HepG2 (cell line): ENCODE measurements around the gene CTNNA2. TPM values are rescaled to one million over a fixed set of nuclear protein-coding genes. Genes with fewer than 3 reads are reported as not detected.

ENCODE experiments used
- ATAC-seq: fragments of 200-7000 bp; cut with Tn5 transposase; 3 replicates; pipeline ENCODE4 v1.9.1; 2020; ENCODE audit warnings: mild to moderate bottlenecking, moderate library complexity
- BruUV-seq: library from RNA; stranded (reverse); fragments of 400-500 nt; replicated peaks from 2 replicates; lab custom pipeline; 2021; lab: Mats Ljungman, UMichigan
- CTCF ChIA-PET: fragments of 300-600 bp; formaldehyde crosslinking; extraction: SDS; loops from one replicate; lab custom pipeline; 2021; ENCODE audit warnings: low total read pairs, inconsistent platforms, low intra/inter-chr PET ratio; lab: Yijun Ruan, JAX
- POLR2A ChIA-PET: fragments of 350-600 bp; sonication (Branson Sonifier 250); formaldehyde crosslinking; loops from one replicate; lab custom pipeline; 2020; ENCODE audit warnings: antibody characterized with exemption, inconsistent platforms; lab: Yijun Ruan, JAX
- DNase-seq: peaks from one replicate; pipeline ENCODE4 v3.0.0-alpha.2; 2015; ENCODE audit warnings: low spot score
- FAIRE-seq: peaks from 3 replicates; lab custom pipeline; 2011; peaks lifted over from hg19 to GRCh38; lab: Jason Lieb, UNC
- H2AFZ ChIP-seq: one replicate; pipeline ENCODE4 v1.6.1; 2011; ENCODE audit warnings: low read length, inconsistent platforms
- H3K27ac ChIP-seq: fragments of 300-600 bp; 3 replicates; pipeline ENCODE4 v1.8.0; 2011; ENCODE audit warnings: mixed run types, mild to moderate bottlenecking, mixed read lengths, low read length, inconsistent platforms; ENCODE audit not compliant: insufficient read depth; ENCODE audit errors: extremely low read length
- H3K27me3 ChIP-seq, 2 experiments: fragments of 200-600 bp in 1 of 2; 2 replicates in 1 of 2; 3 replicates in 1 of 2; pipeline versions ENCODE4 v1.6.0 to v1.8.0; 2011; ENCODE audit warnings: low read length in 2 of 2, mild to moderate bottlenecking in 2 of 2, moderate library complexity in 2 of 2, inconsistent platforms in 1 of 2; ENCODE audit not compliant: insufficient read depth in 2 of 2, control insufficient read depth in 1 of 2
- H3K36me3 ChIP-seq, 2 experiments: fragments of 200-600 bp in 1 of 2; replicated peaks in 1 of 2; 2 replicates in 1 of 2; 3 replicates in 1 of 2; pipeline versions ENCODE4 v1.5.1 to v1.8.0; 2011; ENCODE audit warnings: low read length in 2 of 2, inconsistent platforms in 1 of 2; ENCODE audit not compliant: insufficient read depth in 2 of 2, control insufficient read depth in 1 of 2
- H3K4me1 ChIP-seq: 2 replicates; pipeline ENCODE4 v1.5.1; 2012; ENCODE audit warnings: low read length, inconsistent platforms; ENCODE audit not compliant: insufficient read depth
- H3K4me2 ChIP-seq: 2 replicates; pipeline ENCODE4 v1.6.0; 2011; ENCODE audit warnings: low read depth, low read length, inconsistent platforms
- H3K4me3 ChIP-seq, 3 experiments: fragments of 200-600 bp in 1 of 3; sonication (generic), shearing (Covaris generic) in 1 of 3; replicated peaks in 1 of 3; 2 replicates each; pipeline ENCODE4 v1.5.1; 2011 to 2016; ENCODE audit warnings: low read length in 3 of 3, inconsistent platforms in 2 of 3, low read depth in 2 of 3, mild to moderate bottlenecking in 2 of 3, control low read depth in 1 of 3, mixed read lengths in 1 of 3; ENCODE audit not compliant: insufficient read depth in 1 of 3
- H3K79me2 ChIP-seq: one replicate; pipeline ENCODE4 v1.6.1; 2011; ENCODE audit warnings: low read length, inconsistent platforms; ENCODE audit not compliant: insufficient read depth
- H3K9ac ChIP-seq: 2 replicates; pipeline ENCODE4 v1.6.0; 2011; ENCODE audit warnings: mild to moderate bottlenecking, low read depth, low read length, inconsistent platforms; ENCODE audit not compliant: insufficient read depth
- H3K9me3 ChIP-seq: 2 replicates; pipeline ENCODE4 v1.5.1; 2012; ENCODE audit warnings: mild to moderate bottlenecking, low read length
- H4K20me1 ChIP-seq: 2 replicates; pipeline ENCODE4 v1.6.0; 2011; ENCODE audit warnings: inconsistent platforms, mild to moderate bottlenecking, low read length, moderate library complexity; ENCODE audit not compliant: insufficient read depth
- AFF4 ChIP-seq: sonication (generic); formaldehyde crosslinking; IDR thresholded peaks from 2 replicates; pipeline ENCODE4 v1.4.0; 2020; ENCODE audit warnings: missing genetic modification reagents
- BATF2 ChIP-seq: sonication (generic); formaldehyde crosslinking; IDR thresholded peaks from 2 replicates; pipeline ENCODE4 v1.8.0; 2022; ENCODE audit warnings: mild to moderate bottlenecking, missing genetic modification reagents, moderate library complexity
- CEBPG ChIP-seq: IDR thresholded peaks from 2 replicates; pipeline ENCODE4 v1.6.1; 2016
- NAIF1 ChIP-seq: sonication (generic); formaldehyde crosslinking; IDR thresholded peaks from 2 replicates; pipeline ENCODE4 v1.5.0; 2020; ENCODE audit warnings: mild to moderate bottlenecking, missing genetic modification reagents, borderline replicate concordance
- RNF2 ChIP-seq: fragments of 450-650 bp; conservative IDR thresholded peaks from 2 replicates; pipeline ENCODE4 v1.6.1; 2016; ENCODE audit warnings: low read depth
- ZNF33B ChIP-seq: sonication (generic); formaldehyde crosslinking; IDR thresholded peaks from 2 replicates; pipeline ENCODE4 v1.5.1; 2020; ENCODE audit warnings: mild to moderate bottlenecking, missing genetic modification reagents
- WGBS: methylation state at CpG from one replicate; pipeline ENCODE4 v1.1.6; 2017; ENCODE audit warnings: low lambda C conversion rate; 5-methylcytosine and 5-hydroxymethylcytosine counted together
- in situ Hi-C: cut with HindIII; loops from 2 replicates; pipeline ENCODE4 v1.10.0; 2017; ENCODE audit warnings: low pct_unique_long_range_greater_than_20kb; ENCODE audit not compliant: extremely low pct_ligation_motif_present
- intact Hi-C: fragments of 100-400 bp; cut with micrococcal nuclease; formaldehyde crosslinking; loops from one replicate; pipeline ENCODE4 v1.10.0; 2022; ENCODE audit not compliant: unreplicated experiment
- polyA plus RNA-seq, 8 experiments: library from polyadenylated mRNA; depleted of rRNA in 3 of 8; stranded (reverse) in 7 of 8; unstranded in 1 of 8; fragments of >200 nt; fragmentation: Illumina TruSeq in 4 of 8; extraction: Trizol in 4 of 8; gene quantifications; 2 replicates each; pipeline versions ENCODE4 v1.2.1 to v1.2.3, GENCODE V29; 2011 to 2016; ENCODE audit warnings: low read depth in 4 of 8, missing spikeins in 1 of 8, mixed read lengths in 1 of 8; ENCODE audit not compliant: insufficient read depth in 1 of 8
- total RNA-seq, 5 experiments: library from RNA; depleted of rRNA; stranded (reverse); fragments of >200 nt; fragmentation: Illumina TruSeq; extraction: Trizol; gene quantifications; 2 replicates each; pipeline ENCODE4 v1.2.3, GENCODE V29; 2016; ENCODE audit warnings: low read depth in 1 of 5
- TF ChIP-seq, protein P1 (sequence below): IDR thresholded peaks from 2 replicates; pipeline ENCODE4 v1.6.1; 2016; ENCODE audit warnings: missing compliant biosample characterization, missing genetic modification reagents, borderline replicate concordance

CTNNA2 gene
- total and polyA plus RNA-seq, 2 of the 13 experiments (the other 11 are each of a cell fraction or from before 2014, with no cell fraction given), result not detected

GRCh38 chr2:80054346-80054675, 541.5 kb downstream of the CTNNA2 start (continued):
- TF ChIP-seq AFF4 (CRISPR knock-in tag) (no peak), ZNF33B (CRISPR knock-in tag) (no peak)

GRCh38 chr2:80057956-80058355, 545.1 kb downstream of the CTNNA2 start:
- no peak for DNase-seq
- Histone ChIP-seq H3K4me1 (no peaks in the 10 kb centered on the region), H3K79me2 (no peaks in the 10 kb centered on the region), H3K9me3 (no peaks in the 10 kb centered on the region), H2AFZ (no peak overlapping the region), H4K20me1 (no peaks in the 10 kb centered on the region), H3K9ac (no peak overlapping the region), H3K4me2 (no peak overlapping the region), H3K4me3 (no peak overlapping the region), H3K27me3 (no peaks in the 10 kb centered on the region), H3K36me3 (no peaks in the 10 kb centered on the region), H3K27ac (no peak overlapping the region)
- TF ChIP-seq CEBPG (no peak), BATF2 (CRISPR knock-in tag) (no peak), RNF2 (no peak), NAIF1 (CRISPR knock-in tag) (no peak)
- TF ChIP-seq, protein P1, sequence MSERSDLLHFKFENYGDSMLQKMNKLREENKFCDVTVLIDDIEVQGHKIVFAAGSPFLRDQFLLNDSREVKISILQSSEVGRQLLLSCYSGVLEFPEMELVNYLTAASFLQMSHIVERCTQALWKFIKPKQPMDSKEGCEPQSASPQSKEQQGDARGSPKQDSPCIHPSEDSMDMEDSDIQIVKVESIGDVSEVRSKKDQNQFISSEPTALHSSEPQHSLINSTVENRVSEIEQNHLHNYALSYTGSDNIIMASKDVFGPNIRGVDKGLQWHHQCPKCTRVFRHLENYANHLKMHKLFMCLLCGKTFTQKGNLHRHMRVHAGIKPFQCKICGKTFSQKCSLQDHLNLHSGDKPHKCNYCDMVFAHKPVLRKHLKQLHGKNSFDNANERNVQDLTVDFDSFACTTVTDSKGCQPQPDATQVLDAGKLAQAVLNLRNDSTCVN, result no peak
- CTCF ChIA-PET, result no interaction called here
- intact Hi-C loops (no loop called here), in situ Hi-C loops (no loop called here)
- BruUV-seq, result no TSS peak
- ATAC-seq, result no peak
- no peak for FAIRE-seq
- whole genome bisulfite sequencing, result 33% methylated on average over 1 of the region's 1 CpG
- POLR2A ChIA-PET, result no interaction called here
